Measurements from ENCODE around the gene PPFIBP1. TPM values are rescaled to one million over a fixed set of nuclear protein-coding genes. Genes with fewer than 3 reads are reported as not detected.

Gene PPFIBP1
- total and polyA plus RNA-seq, 2 experiments from 2014 or later = 23.9 to 38.6 TPM

DNA sequence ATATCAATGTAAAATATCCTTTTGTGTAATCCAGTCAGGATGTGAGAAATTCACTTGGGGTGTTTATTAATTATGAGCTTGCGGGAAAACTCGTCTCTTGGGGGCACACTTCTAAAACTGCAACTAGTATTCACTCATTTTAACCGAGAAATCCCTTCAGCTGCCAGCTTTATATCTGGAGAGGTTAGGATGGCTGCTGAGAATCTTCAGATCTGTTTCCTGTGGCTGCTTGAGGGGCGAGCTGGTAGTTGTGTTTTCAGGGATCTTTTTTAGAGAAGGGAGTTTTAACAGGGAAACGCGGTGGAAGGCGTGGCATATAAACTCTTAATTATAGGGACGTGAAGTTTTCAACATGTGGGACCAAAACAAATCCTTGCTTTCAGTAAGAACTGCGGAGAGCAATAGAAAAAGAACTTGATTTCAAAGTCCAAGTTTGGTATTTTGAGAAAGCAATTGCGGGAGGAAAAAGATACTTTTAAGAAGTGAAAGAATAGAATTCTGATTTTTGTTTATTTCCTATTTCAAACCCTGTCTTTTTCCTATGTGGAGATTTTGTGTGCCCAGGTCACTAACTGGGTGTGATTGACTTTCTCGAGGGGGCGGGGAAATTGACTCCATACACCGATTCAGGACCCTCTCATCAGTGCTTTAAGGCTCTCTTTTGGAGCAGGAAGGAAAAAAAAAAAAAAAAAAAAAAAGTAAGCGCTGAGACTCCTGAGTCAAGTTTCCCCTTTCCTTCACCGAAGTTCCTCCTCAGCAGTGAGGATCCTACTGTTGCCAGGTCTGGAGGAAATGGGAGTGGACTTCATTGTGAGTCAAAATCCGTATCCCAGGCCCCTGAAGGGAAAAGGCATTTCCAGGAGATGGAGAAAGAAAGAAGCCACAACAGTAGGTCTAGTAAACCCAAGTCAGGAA is 1.1 kb downstream of the PPFIBP1 start:
- Histone ChIP-seq H3K27ac (peak overlapping the region; percentile 89), H3K36me3 (replicated peaks; ENCODE audit: insufficient read depth, low read depth) (no peaks in the 10 kb centered on the region), H3K27me3 (no peaks in the 10 kb centered on the region), H3K9me3 (ENCODE audit: low read depth) (no peaks in the 10 kb centered on the region), H3K4me2 (peak overlapping the region; percentile 84), H3K4me3 (peak overlapping the region; percentile 81), H3K9me2 (replicated peaks; ENCODE audit: insufficient read depth) (no peaks in the 10 kb centered on the region), H4K20me1 (ENCODE audit: insufficient read depth, poor library complexity, severe bottlenecking) (no peaks in the 10 kb centered on the region), H2AFZ (peak overlapping the region; percentile 39), H3K4me1 (ENCODE audit: insufficient read depth) (peaks cover 16% of the 10 kb centered on the region), H3K79me2 (peaks cover 53% of the 10 kb centered on the region)
- WGBS (ENCODE audit: low lambda C conversion rate, missing lambda C conversion rate) = under 1% methylated on average over 16 of the region's 16 CpGs
- peak; percentile 47 for DNase-seq (ENCODE audit: low spot score)
- TF ChIP-seq, protein P1, sequence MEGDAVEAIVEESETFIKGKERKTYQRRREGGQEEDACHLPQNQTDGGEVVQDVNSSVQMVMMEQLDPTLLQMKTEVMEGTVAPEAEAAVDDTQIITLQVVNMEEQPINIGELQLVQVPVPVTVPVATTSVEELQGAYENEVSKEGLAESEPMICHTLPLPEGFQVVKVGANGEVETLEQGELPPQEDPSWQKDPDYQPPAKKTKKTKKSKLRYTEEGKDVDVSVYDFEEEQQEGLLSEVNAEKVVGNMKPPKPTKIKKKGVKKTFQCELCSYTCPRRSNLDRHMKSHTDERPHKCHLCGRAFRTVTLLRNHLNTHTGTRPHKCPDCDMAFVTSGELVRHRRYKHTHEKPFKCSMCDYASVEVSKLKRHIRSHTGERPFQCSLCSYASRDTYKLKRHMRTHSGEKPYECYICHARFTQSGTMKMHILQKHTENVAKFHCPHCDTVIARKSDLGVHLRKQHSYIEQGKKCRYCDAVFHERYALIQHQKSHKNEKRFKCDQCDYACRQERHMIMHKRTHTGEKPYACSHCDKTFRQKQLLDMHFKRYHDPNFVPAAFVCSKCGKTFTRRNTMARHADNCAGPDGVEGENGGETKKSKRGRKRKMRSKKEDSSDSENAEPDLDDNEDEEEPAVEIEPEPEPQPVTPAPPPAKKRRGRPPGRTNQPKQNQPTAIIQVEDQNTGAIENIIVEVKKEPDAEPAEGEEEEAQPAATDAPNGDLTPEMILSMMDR (IDR thresholded peaks at IDR 0.05; ENCODE audit: poor library complexity) = peak; percentile 20
- TF ChIP-seq EZH2phosphoT487 (IDR thresholded peaks at IDR 0.05; ENCODE audit: low read depth, severe bottlenecking, unreplicated experiment) = no peak
- TF ChIP-seq EZH2 (IDR thresholded peaks at IDR 0.05; ENCODE audit: borderline replicate concordance) = no peak

DNA sequence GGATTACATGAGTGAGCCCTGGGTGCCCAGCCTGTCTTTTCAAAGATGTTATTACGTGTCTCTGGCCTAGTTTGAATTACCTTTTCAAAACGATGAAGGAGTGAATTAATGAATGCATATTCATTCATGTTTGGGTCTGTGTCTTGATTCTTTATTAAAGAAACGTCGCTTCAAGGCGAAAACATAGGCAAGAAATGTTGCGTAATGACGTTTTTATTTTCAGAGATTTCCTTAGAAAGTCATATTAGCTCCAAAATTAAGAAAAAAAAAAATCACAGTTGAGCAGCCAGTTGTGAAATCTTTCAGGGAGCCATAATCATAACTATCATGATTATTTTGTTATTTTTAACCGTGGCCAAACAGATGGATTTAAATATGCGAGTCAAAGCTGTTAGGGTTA is 3.5 kb downstream of the PPFIBP1 start:
- no peak overlapping the region for H3K4me3 ChIP-seq
- TF ChIP-seq EZH2 (IDR thresholded peaks at IDR 0.05; ENCODE audit: borderline replicate concordance) (no peak), EZH2phosphoT487 (IDR thresholded peaks at IDR 0.05; ENCODE audit: low read depth, severe bottlenecking, unreplicated experiment) (no peak)
- TF ChIP-seq, protein P1 (IDR thresholded peaks at IDR 0.05; ENCODE audit: poor library complexity) = no peak
- no peak for DNase-seq (ENCODE audit: low spot score)
- no peaks in the 10 kb centered on the region for H3K36me3 ChIP-seq (replicated peaks; ENCODE audit: insufficient read depth, low read depth)
- H3K27me3 ChIP-seq = no peaks in the 10 kb centered on the region
- no peaks in the 10 kb centered on the region for H3K9me3 ChIP-seq (ENCODE audit: low read depth)
- WGBS (ENCODE audit: low lambda C conversion rate, missing lambda C conversion rate) = 95% methylated on average over 9 of the region's 9 CpGs
- H3K27ac ChIP-seq = no peak overlapping the region
- H2AFZ ChIP-seq = no peak overlapping the region
- peaks cover 77% of the 10 kb centered on the region for H3K79me2 ChIP-seq
- H3K9me2 ChIP-seq (replicated peaks; ENCODE audit: insufficient read depth) = no peaks in the 10 kb centered on the region
- peaks cover 14% of the 10 kb centered on the region for H3K4me1 ChIP-seq (ENCODE audit: insufficient read depth)
- H3K4me2 ChIP-seq = no peak overlapping the region
- peaks cover 6% of the 10 kb centered on the region for H4K20me1 ChIP-seq (ENCODE audit: insufficient read depth, poor library complexity, severe bottlenecking)

DNA sequence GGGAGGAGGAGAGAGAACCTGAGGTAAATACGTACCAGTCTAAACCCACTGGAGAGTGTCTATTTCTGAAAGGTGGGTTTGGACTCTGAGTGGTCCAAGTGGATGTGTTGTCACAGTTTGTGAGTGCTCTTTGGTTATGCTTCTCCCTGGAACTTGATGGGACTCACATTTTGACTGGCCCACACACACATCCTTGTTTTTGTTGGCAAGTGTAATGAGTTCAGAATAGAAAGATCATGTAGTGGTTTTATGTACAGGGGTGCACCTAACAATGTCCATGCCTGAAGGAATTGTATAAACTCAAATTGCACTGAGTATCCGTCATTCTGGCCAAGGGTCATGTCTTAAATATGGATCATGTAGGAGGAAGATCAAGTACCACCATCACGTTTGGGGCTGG is 4.8 kb downstream of the PPFIBP1 start:
- H3K4me2 ChIP-seq = no peak overlapping the region
- DNase-seq (ENCODE audit: low spot score) = no peak
- no peak overlapping the region for H3K4me3 ChIP-seq
- H2AFZ ChIP-seq = no peak overlapping the region
- no peaks in the 10 kb centered on the region for H3K27me3 ChIP-seq
- H4K20me1 ChIP-seq (ENCODE audit: insufficient read depth, poor library complexity, severe bottlenecking) = peaks cover 6% of the 10 kb centered on the region
- peaks cover 90% of the 10 kb centered on the region for H3K79me2 ChIP-seq
- no peaks in the 10 kb centered on the region for H3K36me3 ChIP-seq (replicated peaks; ENCODE audit: insufficient read depth, low read depth)
- 94% methylated on average over 3 of the region's 3 CpGs for WGBS (ENCODE audit: low lambda C conversion rate, missing lambda C conversion rate)
- TF ChIP-seq EZH2phosphoT487 (IDR thresholded peaks at IDR 0.05; ENCODE audit: low read depth, severe bottlenecking, unreplicated experiment) (no peak), EZH2 (IDR thresholded peaks at IDR 0.05; ENCODE audit: borderline replicate concordance) (no peak)
- TF ChIP-seq, protein P1 (IDR thresholded peaks at IDR 0.05; ENCODE audit: poor library complexity) = no peak
- no peaks in the 10 kb centered on the region for H3K9me3 ChIP-seq (ENCODE audit: low read depth)
- no peak overlapping the region for H3K27ac ChIP-seq
- H3K9me2 ChIP-seq (replicated peaks; ENCODE audit: insufficient read depth) = no peaks in the 10 kb centered on the region
- H3K4me1 ChIP-seq (ENCODE audit: insufficient read depth) = peaks cover 7% of the 10 kb centered on the region

Measured in hepatocyte (in vitro differentiated cells).